Mesodermal cell (in vitro differentiated cells): ENCODE results near the gene ACSL1. TPM values are rescaled to one million over a fixed set of nuclear protein-coding genes. Genes with fewer than 3 reads are reported as not detected.
A peak's percentile ranks its signal among the peaks of the same experiment; 100 is the strongest.

Source experiments
- H3K27ac ChIP-seq: 2 replicates; pipeline ENCODE4 v1.7.0; 2013; ENCODE audit warnings: mild to moderate bottlenecking, low read depth, low read length, moderate library complexity; ENCODE audit not compliant: severe bottlenecking
- H3K36me3 ChIP-seq: 2 replicates; pipeline ENCODE4 v1.7.1; 2013; ENCODE audit warnings: mild to moderate bottlenecking, low read length, moderate library complexity; ENCODE audit not compliant: control insufficient read depth, insufficient read depth
- H3K4me1 ChIP-seq: one replicate; pipeline ENCODE4 v1.7.1; 2013; ENCODE audit warnings: mild to moderate bottlenecking, low read length; ENCODE audit not compliant: insufficient read depth, control insufficient read depth, poor library complexity, severe bottlenecking
- H3K4me3 ChIP-seq: 2 replicates; pipeline ENCODE4 v1.7.0; 2013; ENCODE audit warnings: low read length, control low read depth, mild to moderate bottlenecking; ENCODE audit not compliant: insufficient read depth, poor library complexity, severe bottlenecking; ENCODE audit errors: extremely low read depth
- H3K9me3 ChIP-seq: 2 replicates; pipeline ENCODE4 v1.7.1; 2013; ENCODE audit warnings: mild to moderate bottlenecking, low read length, moderate library complexity; ENCODE audit not compliant: control insufficient read depth
- WGBS, 2 experiments: methylation state at CpG; one replicate each; pipeline ENCODE4 v1.1.5; 2013; ENCODE audit warnings: missing lambda C conversion rate in 2 of 2; ENCODE audit not compliant: insufficient coverage in 2 of 2; 5-methylcytosine and 5-hydroxymethylcytosine counted together
- polyA plus RNA-seq, 2 experiments: library from polyadenylated mRNA; stranded (reverse); fragments of 50-300 nt; gene quantifications; one replicate each; pipeline ENCODE4 v1.2.3, GENCODE V29; 2013

The ACSL1 gene, protein sequence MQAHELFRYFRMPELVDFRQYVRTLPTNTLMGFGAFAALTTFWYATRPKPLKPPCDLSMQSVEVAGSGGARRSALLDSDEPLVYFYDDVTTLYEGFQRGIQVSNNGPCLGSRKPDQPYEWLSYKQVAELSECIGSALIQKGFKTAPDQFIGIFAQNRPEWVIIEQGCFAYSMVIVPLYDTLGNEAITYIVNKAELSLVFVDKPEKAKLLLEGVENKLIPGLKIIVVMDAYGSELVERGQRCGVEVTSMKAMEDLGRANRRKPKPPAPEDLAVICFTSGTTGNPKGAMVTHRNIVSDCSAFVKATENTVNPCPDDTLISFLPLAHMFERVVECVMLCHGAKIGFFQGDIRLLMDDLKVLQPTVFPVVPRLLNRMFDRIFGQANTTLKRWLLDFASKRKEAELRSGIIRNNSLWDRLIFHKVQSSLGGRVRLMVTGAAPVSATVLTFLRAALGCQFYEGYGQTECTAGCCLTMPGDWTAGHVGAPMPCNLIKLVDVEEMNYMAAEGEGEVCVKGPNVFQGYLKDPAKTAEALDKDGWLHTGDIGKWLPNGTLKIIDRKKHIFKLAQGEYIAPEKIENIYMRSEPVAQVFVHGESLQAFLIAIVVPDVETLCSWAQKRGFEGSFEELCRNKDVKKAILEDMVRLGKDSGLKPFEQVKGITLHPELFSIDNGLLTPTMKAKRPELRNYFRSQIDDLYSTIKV
- 2.2 TPM for polyA plus RNA-seq (2013, experiment 1 of 2)
- polyA plus RNA-seq (2013, experiment 2 of 2): 2.5 TPM

DNA sequence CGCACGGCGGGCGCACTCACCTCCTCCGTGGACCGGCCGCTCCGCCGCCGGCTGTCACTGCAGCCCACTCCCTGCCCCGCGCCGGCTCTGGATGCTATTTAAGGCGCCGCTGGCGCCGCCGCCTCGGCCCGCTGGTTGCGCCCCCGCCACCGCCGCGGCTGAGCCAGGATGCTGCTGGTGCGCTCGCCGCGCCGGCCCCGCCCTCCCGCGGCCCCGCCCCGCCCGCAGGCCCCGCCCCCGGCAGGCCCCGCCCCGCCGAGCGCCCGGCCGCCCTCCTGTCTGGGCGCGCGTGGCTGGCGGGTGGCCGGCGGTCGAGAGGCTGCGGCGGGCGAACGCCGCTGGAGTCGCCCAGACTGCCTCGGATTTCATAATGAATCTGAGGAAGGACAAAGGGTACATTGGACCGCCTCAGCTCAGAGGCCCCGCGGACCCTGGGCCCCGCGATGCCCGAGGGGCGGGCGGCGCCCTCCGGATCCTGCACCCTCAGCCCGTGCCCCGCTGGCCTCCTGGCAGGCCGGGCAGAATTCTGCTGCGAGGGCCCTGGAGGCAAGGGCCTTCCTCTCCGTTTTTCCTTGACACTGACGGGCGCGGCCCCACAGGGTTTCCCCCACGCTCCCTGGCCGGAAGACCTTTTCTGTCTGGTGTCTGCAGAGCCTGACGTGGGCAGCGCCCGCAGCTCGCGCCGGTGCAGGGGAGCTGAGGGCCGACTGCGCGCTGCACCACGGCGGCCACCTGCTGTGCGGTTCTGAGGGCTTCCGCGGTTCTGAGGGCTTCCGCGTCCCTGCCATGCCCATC, at the start of gene ACSL1:
Gene ACSL1, minus strand, starts transcription at position 73 of the 795 bp plus-strand sequence. CDS start 22,454 bp downstream, outside the sequence.
- Histone ChIP-seq H3K4me3 (peak within 1 kb of the TSS; percentile 33), H3K9me3 (no peaks in the 10 kb centered on the region), H3K4me1 (no peaks in the 10 kb centered on the region), H3K27ac (no peak within 1 kb of the TSS), H3K36me3 (no peaks in the 10 kb centered on the region)
- 2% methylated on average over 45 to 60 of the region's 94 CpGs for WGBS, 2 experiments

DNA sequence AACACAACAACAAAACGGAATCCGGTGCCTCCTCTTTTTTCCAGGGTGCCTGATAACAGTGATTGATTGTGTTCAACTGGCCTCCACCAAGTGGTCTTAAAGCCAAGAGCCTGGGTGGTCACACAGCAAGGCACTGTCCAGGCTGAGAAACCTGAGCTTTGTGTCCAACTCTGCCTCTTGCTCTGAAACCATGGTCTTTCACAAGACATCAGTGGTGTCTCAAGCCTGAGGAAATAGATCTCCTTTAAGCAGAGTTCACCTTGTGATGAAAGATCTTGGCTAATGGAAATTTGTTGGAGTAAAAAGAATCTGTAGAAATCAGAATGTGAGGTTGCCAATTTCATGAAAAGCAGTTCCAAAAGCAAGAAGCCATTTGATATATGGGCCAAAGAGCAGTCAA, 47.3 kb upstream of the ACSL1 start:
- Histone ChIP-seq H3K27ac (no peak overlapping the region), H3K9me3 (no peaks in the 10 kb centered on the region), H3K36me3 (no peaks in the 10 kb centered on the region), H3K4me3 (no peak overlapping the region), H3K4me1 (no peaks in the 10 kb centered on the region)
- 100% methylated on average over 1 to 2 of the region's 2 CpGs for WGBS, 2 experiments

DNA sequence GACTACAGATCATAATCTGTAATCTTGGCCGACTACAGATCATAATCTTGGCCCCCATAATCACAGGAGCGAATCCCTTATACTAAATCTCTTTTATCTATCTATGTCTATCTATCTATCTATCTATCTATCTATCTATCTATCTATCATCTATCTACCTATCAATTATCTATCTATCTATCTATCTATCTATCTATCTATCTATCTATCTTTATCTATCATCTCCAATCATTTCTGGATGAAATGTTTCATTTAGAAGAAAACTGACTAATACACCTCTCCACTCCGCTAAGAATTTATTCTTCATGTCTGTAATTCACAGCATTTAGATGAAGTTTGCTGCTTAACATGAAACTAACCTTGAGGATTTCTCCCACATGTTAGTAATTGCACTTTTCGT, 45.0 kb upstream of the ACSL1 start:
- Histone ChIP-seq H3K4me1 (no peaks in the 10 kb centered on the region), H3K4me3 (no peak overlapping the region), H3K9me3 (no peaks in the 10 kb centered on the region), H3K36me3 (no peaks in the 10 kb centered on the region), H3K27ac (no peak overlapping the region)
- 40 to 46% methylated on average over 2 of the region's 4 CpGs for WGBS, 2 experiments

DNA sequence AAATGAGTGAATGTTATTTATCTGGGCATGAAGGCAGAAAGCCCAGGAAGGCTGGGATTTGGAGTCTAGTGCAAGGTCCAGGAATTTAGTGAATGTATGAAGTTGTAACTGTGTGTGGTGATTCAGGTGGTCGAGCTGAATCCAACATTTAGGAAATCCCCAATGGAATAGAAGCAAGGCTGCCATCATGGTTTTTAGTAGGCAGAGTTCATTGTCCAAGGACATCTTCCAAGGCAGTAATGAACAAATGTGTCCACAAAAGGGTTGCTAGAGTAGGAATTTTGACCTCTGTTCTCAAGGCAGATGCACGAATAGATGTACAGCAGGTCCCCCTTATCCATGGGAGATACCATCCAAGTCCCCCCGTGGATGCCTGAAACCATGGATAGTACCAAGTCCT, 42.9 kb upstream of the ACSL1 start:
- H3K4me3 ChIP-seq: no peak overlapping the region
- no peak overlapping the region for H3K27ac ChIP-seq
- no peaks in the 10 kb centered on the region for H3K36me3 ChIP-seq
- 71 to 100% methylated on average over 1 to 2 of the region's 3 CpGs for WGBS, 2 experiments
- no peaks in the 10 kb centered on the region for H3K9me3 ChIP-seq
- H3K4me1 ChIP-seq: no peaks in the 10 kb centered on the region

DNA sequence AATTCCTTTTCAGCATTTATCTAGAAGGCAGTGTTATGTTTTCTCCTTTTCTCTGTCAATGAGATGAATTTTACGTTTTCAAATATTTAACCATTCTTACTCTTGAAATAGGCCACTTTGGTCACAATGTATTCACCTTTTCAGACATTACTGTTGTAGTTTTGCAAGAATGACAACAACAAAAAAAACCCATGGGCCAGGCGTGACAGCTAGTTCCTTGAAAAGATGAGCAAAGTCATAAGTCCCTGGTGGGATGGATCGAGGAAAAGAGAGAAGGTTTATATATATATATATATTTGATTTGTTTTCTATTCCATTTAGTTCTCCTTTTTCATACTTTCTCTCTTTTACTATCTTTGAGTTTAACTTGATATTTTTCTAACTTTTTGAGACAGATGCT, 38.1 kb upstream of the ACSL1 start:
- Histone ChIP-seq H3K36me3 (no peaks in the 10 kb centered on the region), H3K9me3 (no peaks in the 10 kb centered on the region), H3K27ac (no peak overlapping the region), H3K4me3 (no peak overlapping the region), H3K4me1 (no peaks in the 10 kb centered on the region)
- no CpG with 5 or more reads among the region's 3 CpGs for WGBS, 2 experiments

DNA sequence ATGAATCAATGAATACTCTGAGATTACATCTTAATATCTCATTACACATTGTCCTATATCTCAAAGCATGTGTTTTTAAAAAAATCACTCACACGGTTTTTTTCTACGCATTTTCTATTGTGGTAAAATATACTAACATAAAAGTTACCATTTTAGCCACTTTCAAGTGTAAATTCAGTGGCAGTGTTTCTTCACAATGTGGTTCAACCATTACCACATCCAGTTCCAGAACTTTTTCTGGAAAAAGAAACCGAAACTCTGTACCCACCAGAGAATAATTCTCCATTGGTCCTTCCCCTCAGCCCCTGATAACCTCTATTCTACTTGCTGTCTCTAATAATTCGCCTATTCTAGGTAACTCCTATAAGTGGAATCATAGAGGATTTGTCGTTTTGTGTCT, 35.3 kb upstream of the ACSL1 start:
- Histone ChIP-seq H3K4me1 (no peaks in the 10 kb centered on the region), H3K4me3 (no peak overlapping the region), H3K36me3 (no peaks in the 10 kb centered on the region), H3K9me3 (no peaks in the 10 kb centered on the region), H3K27ac (no peak overlapping the region)
- 75 to 100% methylated on average over 1 of the region's 5 CpGs for WGBS, 2 experiments

DNA sequence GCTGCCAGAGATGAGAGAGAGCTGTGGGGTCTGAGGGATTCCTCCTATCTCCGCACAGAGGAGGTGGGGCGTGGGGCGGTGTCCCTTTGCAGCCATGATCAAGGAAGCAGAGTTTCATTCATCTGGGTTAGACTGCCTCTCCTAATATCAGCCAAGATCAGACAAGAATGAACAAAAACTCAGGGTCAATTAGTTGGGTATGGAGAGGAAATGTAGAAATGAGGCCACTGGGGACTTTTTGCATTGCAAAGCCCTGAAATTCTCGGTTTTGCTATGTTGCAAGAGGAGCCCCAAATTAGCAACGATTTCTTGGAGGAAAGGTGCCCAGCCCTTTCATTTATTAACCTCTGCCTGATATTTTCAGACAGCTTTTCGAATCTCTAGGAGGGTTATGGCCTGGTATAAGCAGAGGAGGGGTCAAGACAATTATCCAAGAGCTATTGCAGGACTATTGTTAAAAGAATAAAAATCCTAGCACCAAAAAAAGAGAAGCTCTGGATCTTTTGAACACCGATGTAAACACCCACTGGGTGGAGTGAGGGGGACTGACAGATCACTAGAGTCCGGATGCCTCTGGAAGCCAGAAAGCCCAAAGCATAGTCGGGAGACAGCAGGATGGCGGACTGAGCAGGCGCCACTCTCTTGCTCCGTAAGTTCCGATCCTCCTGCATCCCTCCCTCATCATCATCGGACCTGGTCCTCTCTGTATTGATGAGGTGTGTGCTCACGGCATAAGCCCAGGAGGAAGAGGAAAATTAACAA, 34.4 kb upstream of the ACSL1 start:
- WGBS, 2 experiments: 80 to 95% methylated on average over 5 to 6 of the region's 15 CpGs
- no peak overlapping the region for H3K4me3 ChIP-seq
- H3K4me1 ChIP-seq: no peaks in the 10 kb centered on the region
- no peaks in the 10 kb centered on the region for H3K9me3 ChIP-seq
- H3K27ac ChIP-seq: no peak overlapping the region
- no peaks in the 10 kb centered on the region for H3K36me3 ChIP-seq

DNA sequence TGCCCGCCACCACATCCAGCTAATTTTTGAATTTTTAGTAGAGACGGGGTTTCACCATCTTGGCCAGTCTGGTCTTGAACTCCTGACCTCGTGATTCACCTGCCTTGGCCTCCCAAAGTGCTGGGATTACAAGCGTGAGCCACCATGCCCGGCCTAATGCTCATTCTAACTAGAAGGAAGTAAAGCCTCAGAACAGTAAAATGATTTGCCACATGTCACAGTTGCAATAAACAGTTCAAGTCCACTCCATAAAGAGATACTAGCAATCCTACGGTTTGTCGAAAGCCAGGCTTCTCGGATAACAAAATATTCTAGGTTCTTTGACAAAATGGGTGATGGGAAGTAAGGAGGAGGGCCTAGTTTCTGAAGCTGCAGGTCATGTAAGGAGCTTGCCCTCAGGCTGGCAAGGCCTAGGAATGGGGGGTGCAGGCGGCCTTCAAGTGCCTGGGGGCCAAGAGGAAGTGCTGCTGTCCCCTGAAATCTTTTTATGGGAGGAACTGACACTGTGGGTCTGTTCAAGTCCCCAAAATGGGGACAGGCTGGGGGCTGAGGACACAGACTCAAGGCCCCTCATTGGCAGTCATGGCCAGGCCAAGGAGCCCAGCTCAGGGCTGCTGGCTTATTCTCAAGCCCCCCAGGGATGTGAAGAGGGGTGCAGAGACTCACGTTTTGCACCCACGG, 31.8 kb upstream of the ACSL1 start:
- Histone ChIP-seq H3K4me3 (no peak overlapping the region), H3K36me3 (no peaks in the 10 kb centered on the region), H3K27ac (no peak overlapping the region), H3K9me3 (no peaks in the 10 kb centered on the region), H3K4me1 (no peaks in the 10 kb centered on the region)
- 80 to 85% methylated on average over 9 to 10 of the region's 11 CpGs for WGBS, 2 experiments

DNA sequence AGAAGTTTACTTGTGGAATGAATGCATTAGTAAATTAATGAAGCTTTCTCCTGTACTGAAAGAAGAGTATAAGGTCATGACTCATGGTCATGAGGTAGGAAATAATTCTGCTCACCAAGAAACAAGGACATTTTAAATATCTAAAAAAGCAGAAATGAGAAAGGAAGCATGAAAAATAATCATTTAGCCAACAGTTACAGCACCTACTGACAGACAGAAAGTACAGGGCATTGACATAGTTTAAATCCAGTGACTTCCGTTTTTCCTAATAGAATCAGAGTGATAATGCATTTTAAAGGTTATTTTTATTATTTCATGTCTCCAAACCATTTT, 30.5 kb upstream of the ACSL1 start:
- Histone ChIP-seq H3K4me1 (no peaks in the 10 kb centered on the region), H3K36me3 (no peaks in the 10 kb centered on the region), H3K9me3 (no peaks in the 10 kb centered on the region), H3K27ac (no peak overlapping the region), H3K4me3 (no peak overlapping the region)
- WGBS, 2 experiments: no CpG with 5 or more reads among the region's 1 CpG

DNA sequence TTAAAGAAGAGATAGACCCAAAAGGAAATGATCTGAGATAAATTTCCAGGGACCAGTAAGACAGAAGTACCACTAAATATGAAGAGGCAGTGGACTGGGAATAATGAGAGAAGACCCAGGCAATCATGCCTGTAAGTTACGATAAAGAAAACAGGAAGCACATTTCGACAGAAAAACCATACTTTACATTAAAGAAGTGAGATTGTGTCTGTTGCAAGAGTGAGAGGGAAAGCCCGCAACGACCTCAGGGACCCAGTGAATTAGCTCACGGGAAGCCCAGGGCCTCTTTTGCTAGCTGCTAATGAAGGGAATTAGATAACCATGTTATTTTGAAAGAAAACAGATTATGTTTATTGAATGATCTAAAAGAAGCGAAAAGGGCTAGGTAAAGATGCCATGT, 28.9 kb upstream of the ACSL1 start:
- Histone ChIP-seq H3K4me3 (no peak overlapping the region), H3K9me3 (no peaks in the 10 kb centered on the region), H3K36me3 (no peaks in the 10 kb centered on the region), H3K27ac (no peak overlapping the region), H3K4me1 (no peaks in the 10 kb centered on the region)
- 75 to 88% methylated on average over 4 of the region's 6 CpGs for WGBS, 2 experiments
